SK-N-MC (cell line): ENCODE data around the gene PHPT1.

ENCODE experiments used
- EZH2 ChIP-seq: fragments of 200-600 bp; sonication (generic); IDR thresholded peaks from one replicate; pipeline ENCODE4 v1.6.1; 2017; ENCODE audit warnings: antibody characterized with exemption
- FOXP2 ChIP-seq: optimal IDR thresholded peaks from 2 replicates; pipeline ENCODE3; 2011; ENCODE audit warnings: mild to moderate bottlenecking, moderate library complexity; ENCODE audit not compliant: insufficient read depth; ENCODE audit errors: extremely low read length, control extremely low read depth
- POLR2AphosphoS5 ChIP-seq: IDR thresholded peaks from 2 replicates; pipeline ENCODE4 v1.6.1; 2012; ENCODE audit warnings: mild to moderate bottlenecking, low read depth, low read length, borderline replicate concordance

- TF ChIP-seq EZH2, result no peak
- no peak for TF ChIP-seq POLR2AphosphoS5
- no peak for TF ChIP-seq FOXP2
These were observed 23.0 kb upstream of the PHPT1 start for GRCh38 chr9:136826188-136826541.
